ENCODE results near the gene SEPTIN5. TPM values are rescaled to one million over a fixed set of nuclear protein-coding genes. Genes with fewer than 3 reads are reported as not detected.

Gene SEPTIN5
- total RNA-seq, 1 donor from 2014 or later = 26.7 TPM

DNA sequence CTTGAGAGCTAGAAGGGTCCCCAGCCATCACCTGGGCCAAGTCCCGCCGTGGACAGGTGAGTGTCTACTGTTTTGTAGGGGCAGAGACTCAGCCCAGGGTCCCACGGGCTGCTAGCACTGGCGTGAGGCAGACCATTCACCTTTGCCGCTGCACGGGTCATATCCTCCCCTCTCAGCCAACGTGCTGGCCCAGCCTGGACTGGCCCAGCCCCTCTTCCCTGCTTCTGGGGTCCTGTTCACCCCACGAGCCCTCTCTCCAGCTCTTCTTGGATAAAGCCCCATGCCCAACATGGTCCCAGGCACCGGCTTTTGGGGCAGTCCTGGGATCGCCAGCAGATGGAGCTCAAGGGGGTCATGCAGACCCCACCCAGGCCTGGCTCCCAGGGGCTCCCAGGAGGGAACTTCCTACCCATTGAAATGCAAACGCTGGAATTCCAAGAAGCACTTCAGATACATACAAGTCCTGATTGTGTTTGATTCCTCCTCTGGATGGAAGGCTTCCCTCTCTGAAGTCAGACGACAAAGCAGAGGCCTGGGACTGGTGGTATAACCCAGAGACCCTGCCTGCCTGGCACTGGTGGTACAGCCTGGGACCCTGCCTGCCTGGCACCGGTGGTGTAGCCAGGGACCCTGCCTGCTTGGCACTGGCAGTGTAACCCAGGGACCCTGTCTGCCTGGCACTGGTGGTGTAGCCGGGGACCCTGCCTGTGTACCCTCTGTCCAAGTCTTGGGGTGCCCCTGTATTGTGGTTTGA is 8.9 kb upstream of the SEPTIN5 start:
- peak; percentile 37 for DNase-seq (ENCODE audit: low spot score)

DNA sequence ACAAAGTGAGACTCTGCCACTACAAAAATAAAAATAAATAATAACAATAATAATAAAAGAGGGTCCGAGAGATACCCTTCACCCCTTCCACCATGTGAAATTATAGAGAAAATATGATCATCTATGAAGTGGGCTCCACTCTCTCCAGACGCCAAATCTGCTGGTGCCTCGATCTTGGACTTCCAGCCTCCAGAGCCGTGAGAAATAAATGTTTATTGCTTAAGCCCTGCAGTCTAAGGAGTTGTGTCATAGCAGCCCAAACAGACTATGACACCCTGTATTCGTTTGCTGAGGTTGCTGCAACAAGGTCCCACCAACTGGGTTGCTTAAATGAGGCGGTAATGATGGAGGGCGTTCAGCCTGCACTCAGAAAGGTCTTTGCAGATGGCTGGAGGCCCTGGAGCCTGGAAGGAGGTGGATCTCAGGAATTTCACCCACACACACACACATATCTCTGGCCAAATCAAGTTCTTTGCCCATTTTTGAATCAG is 7.6 kb upstream of the SEPTIN5 start:
- no peak for DNase-seq (ENCODE audit: low spot score)

- no peak for DNase-seq (ENCODE audit: low spot score)
These were observed 6.7 kb upstream of the SEPTIN5 start for GRCh38 chr22:19707347-19708290.

- DNase-seq (ENCODE audit: low spot score) = no peak
These were observed 5.8 kb upstream of the SEPTIN5 start for GRCh38 chr22:19708321-19709011.

GRCh38 chr22:19709063-19709769 is 5.1 kb upstream of the SEPTIN5 start:
- DNase-seq (ENCODE audit: low spot score) = peak; percentile 41

- DNase-seq (ENCODE audit: low spot score) = no peak
These were observed 4.1 kb upstream of the SEPTIN5 start for GRCh38 chr22:19710020-19710768.

DNA sequence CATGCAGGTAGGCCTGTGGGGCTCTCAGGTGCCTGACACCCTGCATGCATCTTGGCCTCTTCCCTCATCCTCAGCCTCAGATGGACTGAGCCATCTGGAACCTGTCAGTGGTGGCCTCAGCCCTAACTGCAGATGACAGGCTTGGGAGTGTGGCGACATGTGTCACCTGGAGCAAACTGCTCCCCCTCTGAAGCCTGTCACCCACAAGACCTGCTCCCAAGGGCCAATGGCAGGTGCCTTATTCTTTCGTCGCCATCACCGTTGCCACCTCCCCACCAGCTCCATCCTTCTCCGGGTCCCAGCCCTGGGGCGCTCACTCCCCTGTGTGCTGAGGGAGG is 3.6 kb upstream of the SEPTIN5 start:
- no peak for DNase-seq (ENCODE audit: low spot score)

DNA sequence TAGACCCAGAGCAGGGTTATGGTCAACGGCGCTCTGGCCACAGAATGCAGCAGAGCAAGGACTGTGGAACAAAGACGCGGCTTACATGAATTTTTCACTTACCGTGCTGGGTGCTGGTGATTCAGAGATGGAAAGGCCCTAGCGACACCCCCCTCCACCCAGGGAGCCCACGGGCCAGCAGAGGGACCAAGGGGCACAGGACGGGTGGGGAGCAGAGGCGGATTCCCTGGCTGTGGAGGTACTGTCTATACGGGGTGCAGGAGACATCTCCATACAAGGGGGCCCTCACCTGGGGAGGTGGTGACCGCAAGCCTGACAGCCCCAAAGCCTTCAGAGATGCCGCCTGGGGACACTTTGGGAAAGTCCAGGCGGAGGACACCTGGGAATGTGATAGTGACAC is 1.1 kb upstream of the SEPTIN5 start:
- no peak for DNase-seq (ENCODE audit: low spot score)

GRCh38 chr22:19713650-19714311 is 522 bp upstream of the SEPTIN5 start:
- DNase-seq (ENCODE audit: low spot score) = no peak

DNA sequence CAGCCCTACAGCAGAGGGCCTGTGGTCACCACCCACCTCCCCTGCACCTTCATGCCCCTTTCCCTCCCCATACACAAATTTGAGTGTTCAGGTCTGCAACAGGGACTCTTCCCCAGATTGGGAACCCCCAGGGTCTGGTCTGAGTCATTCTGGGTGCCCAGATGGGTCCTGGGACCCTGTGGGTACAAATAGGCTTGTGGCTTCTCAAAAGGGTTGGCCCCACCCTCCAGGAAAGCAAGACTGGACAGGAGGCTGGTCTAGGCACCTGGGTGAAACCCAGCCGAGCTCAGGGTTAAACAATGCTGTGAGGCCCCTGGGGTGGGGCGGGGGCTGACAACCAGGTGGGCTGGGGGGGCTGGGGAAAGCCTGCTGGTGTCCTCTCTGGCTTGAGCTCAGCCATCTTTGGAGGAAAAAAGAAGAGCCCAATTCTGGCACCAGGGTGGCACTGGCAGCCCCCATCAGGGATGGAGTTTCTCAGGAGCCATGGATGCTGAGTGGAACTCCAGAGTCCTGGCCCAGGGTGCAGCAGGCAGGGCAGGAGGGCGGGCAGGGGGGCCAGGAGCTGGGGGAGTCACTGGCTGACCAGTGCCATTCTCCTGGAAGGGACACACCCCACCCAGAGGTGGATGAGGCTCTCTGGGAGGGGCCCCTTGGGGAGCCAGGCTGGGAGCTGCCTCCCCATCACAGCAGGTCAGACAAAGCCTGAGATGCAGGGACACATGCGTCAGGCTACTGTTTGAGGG is 1.1 kb downstream of the SEPTIN5 start:
- no peak for DNase-seq (ENCODE audit: low spot score)

DNA sequence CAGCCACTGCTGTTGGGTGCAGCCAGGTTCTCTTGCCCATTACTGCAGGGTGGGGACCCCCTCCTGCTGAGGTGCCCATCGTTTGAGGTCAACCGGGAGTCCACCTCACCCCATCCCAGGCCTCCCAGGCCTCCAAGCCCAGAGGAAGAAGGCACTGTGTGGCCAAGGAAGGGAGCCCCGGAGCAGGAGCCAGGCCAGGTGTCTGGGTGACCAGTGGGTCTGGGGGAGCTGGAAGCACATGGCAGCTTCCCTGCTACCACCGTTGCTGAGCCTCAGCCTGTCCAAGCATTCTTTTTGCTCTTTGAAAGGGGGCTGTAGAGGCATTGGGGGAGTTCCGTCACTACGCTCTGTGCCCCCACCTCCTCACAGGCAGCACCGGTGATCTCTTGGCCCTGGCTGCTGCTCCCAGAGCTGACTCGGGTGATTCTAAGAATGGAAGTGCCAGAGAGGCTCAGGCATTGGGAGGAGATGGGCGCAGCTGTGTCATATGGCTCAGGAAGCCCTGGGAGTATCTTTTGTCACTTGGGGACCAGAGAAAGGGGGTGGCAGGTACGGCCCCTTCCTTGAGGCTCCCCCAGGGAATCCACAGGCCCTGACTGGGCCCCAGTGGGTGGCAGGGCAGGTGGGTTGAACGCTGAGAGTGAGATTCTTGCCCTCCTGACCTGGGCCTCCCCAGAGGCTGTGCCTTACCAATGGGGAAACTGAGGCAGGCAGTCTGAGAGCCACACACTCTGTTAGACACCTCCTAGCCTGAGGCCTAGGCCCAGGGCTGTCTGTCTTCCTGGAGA is 1.9 kb downstream of the SEPTIN5 start:
- DNase-seq (ENCODE audit: low spot score) = no peak

GRCh38 chr22:19716829-19717105 is 2.5 kb downstream of the SEPTIN5 start:
- DNase-seq (ENCODE audit: low spot score) = no peak

DNA sequence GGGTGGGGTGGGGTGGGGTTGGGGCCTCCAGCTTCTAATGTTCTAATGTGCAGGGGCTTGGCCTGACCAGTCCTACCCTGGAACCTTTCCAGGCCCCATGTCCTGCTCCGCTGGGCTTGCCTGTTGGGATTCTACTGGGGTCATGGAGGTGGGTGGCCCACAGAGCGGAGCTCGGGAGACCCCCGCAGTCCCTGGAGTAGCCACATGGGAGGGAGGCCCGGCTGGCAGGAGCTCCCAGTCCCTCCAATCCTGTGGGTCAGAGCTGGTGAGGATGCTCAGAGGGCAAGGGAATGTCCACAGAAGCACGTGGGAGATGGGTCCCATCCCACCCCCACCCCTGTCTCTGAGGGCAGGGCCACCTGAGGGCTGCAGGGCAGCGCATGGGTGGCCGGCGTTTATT is 2.9 kb downstream of the SEPTIN5 start:
- DNase-seq (ENCODE audit: low spot score) = no peak

GRCh38 chr22:19717691-19718455 is 3.6 kb downstream of the SEPTIN5 start:
- DNase-seq (ENCODE audit: low spot score) = peak; percentile 73

GRCh38 chr22:19718456-19719049 is 4.2 kb downstream of the SEPTIN5 start:
- no peak for DNase-seq (ENCODE audit: low spot score)

- DNase-seq (ENCODE audit: low spot score) = no peak
These were observed 4.8 kb downstream of the SEPTIN5 start for GRCh38 chr22:19719050-19719482.

DNA sequence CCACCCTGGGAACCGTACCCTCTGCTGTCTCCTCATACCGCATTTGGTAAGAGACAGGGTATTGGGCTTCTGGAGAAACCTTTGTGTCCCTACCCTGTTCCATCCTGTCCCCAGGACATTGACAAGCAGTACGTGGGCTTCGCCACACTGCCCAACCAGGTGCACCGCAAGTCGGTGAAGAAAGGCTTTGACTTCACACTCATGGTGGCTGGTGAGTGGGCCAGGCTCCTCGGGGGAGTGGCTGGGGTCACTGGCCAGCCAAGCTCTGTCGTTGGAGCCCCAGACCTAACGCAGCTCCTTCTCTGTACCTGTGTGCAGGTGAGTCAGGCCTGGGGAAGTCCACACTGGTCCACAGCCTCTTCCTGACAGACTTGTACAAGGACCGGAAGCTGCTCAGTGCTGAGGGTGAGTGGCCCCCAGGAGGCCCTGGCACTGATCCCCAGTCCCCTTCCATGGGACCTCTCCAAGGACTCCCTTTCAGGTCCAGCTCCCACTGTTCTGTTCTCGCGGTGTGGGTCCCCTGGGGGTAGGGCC is 5.3 kb downstream of the SEPTIN5 start:
- DNase-seq (ENCODE audit: low spot score) = no peak

Data from ureter (tissue), 1 donor.